GM20000 (cell line): ENCODE data around the gene SC5D.

Source experiments
- DNase-seq: peaks from one replicate; pipeline ENCODE4 v3.0.0; 2012; ENCODE audit warnings: low spot score
- CTCF ChIP-seq: IDR thresholded peaks from 2 replicates; pipeline ENCODE4 v1.5.1; 2012; ENCODE audit warnings: mild to moderate bottlenecking, control low read depth; ENCODE audit errors: extremely low read depth, missing control alignments

Gene SC5D

GRCh38 chr11:121300972-121301699 is 8.6 kb downstream of the SC5D start:
- TF ChIP-seq CTCF = no peak
- DNase-seq = no peak

GRCh38 chr11:121304759-121305158 is 12.2 kb downstream of the SC5D start:
- no peak for TF ChIP-seq CTCF

DNA sequence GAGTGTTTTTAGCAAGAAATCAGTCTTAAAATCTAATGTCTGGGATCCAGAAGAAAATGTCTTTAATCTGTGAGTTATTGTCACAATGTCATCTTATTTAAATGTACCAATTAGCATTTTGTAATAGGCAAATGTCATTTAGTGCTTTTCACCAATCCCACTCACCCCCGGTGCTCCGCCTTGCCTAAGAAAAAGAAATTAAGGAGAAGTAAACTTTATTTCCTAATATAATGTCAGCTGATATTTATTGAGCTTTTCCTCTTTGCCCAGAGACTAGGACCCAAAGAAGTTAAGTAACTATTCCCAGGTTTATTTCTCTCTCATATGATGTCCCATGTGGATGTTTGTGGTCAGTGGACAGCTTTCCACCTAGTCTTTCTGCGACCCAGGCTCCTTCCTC is 16.2 kb downstream of the SC5D start:
- no peak for TF ChIP-seq CTCF
- DNase-seq = no peak

More at GRCh38 chr11:121304759-121305158, 12.2 kb downstream of the SC5D start:
- no peak for DNase-seq

DNA sequence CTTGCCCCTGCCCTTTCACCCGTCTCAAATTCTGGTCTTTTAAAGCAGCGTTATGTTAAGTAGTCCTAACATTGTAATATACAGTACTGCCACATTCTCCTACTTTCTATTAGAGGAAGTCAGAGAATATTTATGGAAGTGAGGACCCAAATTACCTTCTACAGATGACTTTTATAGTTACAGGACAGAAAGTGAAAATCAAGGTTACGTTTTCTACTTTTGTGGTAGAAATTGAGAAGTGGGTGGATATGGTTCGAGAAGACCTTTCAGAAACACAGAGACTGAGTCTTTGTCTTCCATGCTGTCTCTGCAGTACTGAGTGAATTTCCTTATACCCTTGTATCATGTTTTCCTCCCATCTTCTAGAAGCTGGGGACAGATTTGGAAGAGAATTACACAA is 17.1 kb downstream of the SC5D start:
- TF ChIP-seq CTCF = no peak
- peak; percentile 60 for DNase-seq

GRCh38 chr11:121310908-121311307 is 18.3 kb downstream of the SC5D start:
- TF ChIP-seq CTCF = no peak
- no peak for DNase-seq

DNA sequence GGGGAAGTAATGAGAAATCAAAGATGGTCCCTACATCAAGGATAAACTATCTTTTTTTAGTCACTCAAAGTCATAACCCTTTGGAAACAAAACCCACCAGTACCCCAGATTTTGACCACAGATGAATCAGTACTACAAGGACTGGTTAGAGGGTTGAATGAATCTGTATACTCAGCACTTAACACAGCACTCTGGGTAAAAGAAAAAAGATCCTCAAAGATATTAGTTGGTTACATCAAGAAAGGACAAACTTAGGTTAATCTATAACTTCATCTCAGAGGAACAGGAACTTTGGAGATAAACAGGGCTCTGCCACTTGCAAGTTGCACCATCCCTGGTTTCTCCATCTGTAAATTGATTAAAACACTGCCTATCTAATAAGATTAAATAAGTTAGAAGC is 18.8 kb downstream of the SC5D start:
- DNase-seq = no peak
- no peak for TF ChIP-seq CTCF

- no peak for DNase-seq
- no peak for TF ChIP-seq CTCF
These were observed 19.9 kb downstream of the SC5D start for GRCh38 chr11:121312483-121312882.
